HG03097 (cell line): Measurements from ENCODE around the gene BIRC7.

Experiments used
- ATAC-seq: cut with Tn5 transposase; IDR thresholded peaks from one replicate; pipeline ENCODE4 v1.9.1; 2021; ENCODE audit not compliant: unreplicated experiment, low FRiP score

BIRC7 gene

DNA sequence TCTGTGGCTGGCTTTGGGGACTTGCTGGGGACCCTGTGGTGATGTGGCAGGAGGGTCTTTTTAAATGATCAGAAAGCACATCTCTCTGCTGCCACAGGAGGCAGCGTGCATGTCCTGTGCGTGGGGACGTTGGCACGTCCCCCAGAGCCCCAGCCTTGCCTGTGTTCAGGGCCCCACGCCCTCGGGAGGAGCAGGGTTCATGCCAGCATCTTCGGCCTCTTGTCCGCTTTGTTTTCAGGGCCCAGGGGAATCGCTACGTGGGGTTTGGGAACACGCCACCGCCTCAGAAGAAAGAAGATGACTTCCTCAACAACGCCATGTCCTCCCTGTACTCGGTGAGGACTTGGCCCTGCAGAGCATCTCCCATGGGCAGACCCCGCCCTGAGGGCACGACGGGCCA is 43.0 kb downstream of the BIRC7 start:
- ATAC-seq: no peak

DNA sequence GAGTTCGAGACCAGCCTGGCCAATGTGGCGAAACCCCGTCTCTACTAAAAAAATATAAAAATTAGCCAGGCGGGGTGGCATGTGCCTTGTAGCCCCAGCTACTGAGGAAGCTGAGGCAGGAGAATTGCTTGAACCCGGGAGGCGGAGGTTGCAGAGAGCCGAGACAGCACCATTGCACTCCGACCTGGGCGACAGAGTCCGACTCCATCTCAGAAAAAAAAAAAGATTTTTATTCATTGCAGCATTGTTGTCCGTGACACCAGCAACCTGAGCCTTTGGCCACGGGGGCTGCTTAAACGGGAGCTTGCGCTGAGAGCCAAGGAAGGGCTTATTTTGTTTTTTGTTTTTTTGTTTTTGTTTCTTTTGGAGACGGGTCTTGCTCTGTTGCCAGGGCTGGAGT is 44.2 kb downstream of the BIRC7 start:
- ATAC-seq: no peak

DNA sequence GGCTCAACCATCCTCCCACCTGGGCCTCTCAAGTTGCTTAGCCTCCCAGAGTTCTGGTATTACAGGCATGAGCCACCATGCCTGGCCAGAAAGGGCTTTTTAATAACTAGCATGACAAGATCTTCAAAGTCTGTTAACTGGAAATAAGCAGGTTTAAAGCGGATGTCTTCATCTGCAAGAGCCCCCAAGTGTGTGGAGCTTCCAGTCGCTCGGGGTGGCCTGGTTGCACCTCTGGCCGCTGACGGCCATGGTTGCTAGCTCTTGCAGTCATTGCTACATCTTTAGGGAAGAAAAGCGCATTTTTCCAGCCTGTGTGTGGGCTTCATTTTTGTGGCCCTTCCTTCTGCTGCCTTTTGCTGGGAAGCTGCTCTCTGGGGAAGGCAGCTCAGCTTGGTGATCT is 44.7 kb downstream of the BIRC7 start:
- ATAC-seq: no peak

DNA sequence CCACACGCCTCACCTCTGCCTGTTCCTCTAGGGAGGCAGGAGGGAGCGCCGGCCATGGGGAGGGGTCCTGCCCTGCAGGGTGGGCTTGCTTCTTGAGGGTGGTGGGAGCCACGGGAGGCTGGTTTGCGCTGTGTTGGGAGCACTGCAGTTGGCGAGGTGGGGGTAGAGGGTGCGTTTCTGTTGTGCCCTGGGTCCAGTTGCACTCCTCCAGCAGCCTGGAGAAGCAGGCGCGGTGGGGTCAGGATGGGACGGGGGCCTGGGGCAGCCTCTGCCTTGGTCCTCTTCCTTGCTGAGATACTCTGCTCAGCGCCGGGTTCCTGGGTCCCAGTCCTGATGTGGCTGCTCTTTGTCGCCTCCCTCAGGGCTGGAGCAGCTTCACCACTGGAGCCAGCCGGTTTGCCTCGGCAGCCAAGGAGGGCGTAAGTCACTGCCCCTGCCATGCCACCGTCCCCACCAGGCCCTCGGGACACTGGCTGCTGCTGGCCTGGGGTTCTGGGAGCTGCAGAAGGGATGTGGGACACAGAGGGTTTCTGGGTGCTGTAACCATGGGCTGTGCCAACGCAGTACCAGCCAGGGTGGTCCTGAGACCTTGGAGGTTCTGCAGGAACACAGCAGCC is 45.3 kb downstream of the BIRC7 start:
- ATAC-seq: no peak

DNA sequence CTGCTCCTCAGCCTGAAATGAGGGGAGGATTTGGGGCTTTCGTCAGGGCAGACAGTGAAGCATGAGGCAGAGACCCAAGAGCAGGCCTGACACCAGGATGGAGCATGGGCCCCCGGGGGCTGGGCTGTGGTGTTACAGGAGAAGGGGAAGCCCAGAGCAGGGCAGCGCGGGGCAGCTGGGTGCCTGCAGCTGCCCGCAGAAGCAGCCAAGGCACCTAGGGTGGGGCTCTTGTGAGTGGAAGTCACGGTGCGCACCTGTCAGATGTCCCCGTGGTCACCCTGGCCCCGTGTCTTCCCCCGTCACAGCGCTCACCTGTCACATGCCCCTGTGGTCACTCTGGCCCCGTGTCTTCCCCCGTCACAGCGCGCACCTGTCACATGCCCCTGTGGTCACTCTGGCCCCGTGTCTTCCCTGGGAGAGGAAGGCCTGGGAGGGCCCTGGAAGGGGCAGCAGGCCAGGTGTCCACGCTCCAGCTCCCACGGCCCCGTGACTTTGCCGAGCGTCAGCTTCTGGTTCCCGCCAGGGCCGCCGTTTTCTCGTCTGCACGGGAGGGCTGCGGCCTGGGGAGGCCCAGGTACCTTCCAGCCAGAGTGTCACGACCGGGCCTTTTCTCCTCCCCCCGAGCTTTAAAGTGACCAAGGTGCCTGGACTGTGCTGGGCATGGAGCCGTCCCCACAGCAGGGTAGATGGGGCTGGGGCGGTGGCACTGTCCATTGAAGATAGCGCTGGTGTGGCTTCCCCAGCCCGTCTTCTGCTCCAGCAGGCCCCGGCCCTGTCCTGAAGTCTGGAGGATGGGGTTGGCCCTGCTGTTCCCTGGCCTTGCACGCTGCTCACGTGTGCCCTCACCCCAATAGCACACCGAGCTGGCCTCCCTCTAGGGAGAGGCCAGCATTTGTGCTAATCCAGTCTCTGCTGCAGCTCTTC is 46.3 kb downstream of the BIRC7 start:
- no peak for ATAC-seq

DNA sequence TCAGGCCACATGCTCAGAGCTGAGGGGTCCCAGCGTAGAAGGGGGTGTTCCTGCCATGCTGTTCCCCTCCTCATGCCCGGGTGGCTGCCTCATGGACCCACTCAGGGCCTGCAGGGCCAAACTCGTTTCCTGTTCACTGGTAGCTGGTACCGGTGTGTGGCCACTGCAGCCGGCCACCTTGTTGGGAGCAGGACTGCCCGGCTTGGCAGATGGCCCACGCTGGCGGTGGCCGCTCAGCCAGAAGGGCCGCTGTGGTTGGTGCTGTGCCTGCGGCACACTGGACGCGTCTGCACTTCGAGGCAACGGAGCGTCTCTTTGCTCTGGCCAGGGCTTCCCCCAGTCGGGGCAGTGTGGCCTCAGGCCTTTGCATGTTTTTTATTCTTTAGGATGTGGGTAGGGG is 47.2 kb downstream of the BIRC7 start:
- ATAC-seq: no peak

DNA sequence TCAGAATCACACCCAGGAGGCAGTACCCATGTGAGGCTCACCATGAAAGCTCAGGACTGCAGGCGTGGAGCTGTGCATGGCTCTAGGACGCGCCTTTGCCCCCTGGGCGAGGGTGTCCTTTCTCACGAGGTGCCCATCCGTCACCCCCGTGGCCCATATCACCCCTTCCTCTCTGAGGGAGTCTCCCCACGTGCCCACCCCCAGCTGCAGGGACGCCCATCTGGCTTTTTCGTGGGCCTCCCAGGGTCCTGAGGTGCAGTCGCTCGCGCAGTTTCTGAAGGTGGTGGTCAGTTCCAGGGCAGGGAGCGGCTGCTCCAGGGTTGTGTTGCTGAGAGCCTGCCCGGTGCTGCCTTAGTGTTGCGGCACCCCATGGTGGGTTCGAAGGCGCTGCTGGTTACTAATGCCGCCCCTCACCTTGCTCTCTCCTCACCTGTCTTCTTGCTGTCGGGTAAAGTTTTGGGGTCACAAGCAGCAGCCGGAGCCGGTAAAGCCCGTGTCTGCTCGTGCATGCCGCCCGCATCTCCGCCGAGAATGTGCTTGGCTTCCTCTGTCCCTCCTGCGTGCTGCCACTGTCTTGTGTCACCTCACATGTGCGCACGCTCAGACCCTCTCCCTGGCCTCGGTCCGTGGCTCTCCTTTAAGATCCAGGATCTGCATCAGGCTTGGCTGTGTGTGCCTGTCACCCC is 47.8 kb downstream of the BIRC7 start:
- no peak for ATAC-seq

DNA sequence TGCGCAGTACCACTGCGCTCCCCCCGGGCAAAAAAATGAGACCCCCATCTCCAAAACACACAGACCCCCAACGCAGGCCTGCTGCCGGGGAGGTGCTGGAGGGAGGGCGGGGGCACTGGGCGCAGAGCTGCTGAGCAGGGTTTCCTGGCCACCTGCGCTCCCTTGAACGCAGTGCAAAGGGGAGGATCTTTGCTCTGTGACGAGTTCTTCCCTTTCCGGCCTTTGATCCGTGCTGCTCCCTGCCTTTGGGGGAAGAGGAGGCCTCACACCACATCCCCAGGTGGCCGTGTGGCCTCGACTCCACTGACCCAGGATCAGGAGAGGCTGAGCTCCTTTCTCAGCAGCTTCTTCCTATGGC is 48.4 kb downstream of the BIRC7 start:
- no peak for ATAC-seq

DNA sequence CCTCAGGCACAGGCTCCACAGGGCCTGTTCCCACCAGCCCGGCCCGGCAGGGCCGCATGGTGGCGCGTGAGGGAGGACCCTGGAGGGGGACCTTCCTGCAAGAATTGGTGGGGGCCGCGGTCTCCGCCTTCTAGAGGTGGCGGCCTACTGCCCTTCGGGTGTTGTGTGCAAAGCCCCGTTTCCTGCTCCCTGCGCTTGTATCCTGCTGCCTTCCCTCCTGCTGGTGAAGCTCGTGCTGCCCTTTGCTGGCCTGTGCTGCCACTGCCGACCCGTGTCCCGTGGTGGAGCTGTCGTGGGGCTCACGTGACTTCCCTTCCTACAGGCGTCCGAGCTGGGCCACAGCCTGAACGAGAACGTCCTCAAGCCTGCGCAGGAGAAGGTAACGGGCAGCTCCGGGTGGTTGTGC is 48.8 kb downstream of the BIRC7 start:
- no peak for ATAC-seq

DNA sequence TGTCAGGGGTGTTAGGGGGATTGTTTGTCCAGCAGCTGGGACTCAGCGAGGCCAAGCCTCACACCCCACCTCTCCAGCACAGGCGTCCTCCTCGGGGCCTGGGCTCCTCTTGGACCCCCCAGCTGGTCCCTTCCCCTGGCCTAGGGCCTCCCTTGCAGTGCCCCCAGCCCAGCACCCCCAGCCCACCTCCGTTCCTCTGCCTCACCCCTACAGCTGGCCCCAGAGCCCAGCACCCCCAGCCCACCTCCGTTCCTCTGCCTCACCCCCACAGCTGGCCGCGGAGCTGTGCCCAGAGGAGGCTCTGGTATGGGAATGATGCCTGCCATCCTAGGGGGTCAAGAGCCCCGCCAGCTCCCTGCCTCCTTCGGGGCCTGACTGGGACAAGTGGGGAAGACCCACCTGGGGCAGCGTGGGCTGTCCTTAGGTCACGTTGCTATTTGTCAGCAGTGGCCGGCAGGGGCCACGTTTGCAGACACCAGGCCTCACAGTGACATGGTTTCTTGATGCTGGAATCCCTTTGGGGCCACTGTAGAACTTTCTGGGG is 49.3 kb downstream of the BIRC7 start:
- ATAC-seq: no peak

DNA sequence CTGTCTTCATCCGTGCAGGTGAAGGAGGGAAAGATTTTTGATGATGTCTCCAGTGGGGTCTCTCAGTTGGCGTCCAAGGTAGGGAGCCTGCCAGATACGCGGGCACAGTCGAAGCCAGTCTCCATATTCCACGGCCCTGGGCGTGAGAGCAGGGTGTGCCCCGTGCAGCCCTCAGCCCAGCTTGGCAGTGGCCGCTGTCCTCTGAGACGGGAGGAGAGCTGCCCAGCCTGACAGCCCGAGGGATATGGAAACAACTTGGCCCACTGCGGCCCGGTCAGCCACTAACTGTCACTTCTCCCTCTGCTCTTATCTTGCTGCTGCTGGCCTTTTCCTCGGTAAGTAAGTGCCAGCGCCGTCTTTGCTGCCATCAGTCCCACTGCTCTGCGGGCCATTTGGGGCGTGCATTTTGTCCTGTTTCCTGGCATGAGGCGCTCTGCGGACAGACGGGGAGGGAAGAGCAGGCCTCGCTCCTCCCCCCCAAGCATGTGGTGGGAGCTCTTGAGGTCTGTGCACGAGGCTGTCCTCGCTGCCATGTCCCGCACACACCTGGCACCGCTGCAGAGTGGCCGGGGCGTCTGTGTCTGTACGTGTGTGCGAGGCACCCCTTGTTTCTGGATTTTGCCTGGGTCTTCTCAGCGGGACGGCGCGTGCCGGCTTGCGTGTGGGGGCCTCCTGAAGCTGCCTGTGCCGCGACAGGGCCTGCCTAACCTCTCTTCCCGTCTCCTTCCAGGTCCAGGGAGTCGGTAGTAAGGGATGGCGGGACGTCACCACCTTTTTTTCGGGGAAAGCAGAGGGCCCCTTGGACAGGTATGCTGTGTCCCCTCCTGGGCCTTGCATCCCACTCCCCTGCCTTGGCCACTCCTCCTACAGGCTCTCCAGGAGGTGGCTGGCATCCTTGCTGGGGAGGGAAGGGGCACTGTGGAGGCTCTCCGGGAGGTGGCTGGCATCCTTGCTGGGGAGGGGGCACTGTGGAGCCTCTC is 50.2 kb downstream of the BIRC7 start:
- no peak for ATAC-seq

DNA sequence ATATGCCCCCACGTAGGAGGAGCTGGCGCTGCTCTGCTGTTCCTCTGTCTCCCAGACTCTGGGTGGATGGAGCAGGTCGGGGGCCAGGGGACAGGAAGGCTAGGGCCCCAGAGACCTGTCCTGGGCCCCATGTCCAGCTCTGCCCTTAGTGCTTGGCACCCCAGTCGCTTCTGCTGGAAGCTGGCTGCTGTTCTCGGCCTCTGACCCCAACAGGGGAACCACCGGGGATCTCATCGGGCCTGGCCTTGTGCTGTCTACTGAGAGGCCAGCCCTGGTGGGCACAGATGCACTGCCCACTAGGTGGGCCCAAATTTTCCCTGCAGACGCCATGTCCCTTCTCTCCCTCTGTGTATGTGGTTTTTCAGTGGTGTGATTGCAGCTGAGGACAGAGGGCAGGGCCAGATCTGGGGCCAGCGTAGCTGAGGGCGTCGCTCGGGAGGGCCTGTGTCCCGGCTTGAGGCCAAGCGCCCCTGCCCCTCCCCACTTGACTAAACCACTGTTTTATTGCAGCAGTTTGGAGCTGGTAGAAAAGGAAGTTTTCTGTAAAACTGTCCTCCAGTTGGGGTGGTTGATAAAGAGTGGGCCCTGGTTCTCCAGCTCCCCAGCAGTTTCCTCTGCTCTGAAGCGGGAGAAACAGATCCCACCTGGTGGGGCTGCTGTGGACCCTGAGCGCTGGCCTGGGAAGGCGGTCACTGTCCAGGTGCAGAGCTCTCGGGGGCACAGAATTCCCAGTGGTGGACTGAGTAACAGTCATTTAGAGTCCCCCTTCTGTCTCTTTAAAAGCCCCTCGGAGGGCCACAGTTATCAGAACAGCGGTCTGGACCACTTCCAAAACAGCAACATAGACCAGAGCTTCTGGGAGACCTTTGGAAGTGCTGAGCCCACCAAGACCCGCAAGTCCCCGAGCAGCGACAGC is 51.3 kb downstream of the BIRC7 start:
- no peak for ATAC-seq

DNA sequence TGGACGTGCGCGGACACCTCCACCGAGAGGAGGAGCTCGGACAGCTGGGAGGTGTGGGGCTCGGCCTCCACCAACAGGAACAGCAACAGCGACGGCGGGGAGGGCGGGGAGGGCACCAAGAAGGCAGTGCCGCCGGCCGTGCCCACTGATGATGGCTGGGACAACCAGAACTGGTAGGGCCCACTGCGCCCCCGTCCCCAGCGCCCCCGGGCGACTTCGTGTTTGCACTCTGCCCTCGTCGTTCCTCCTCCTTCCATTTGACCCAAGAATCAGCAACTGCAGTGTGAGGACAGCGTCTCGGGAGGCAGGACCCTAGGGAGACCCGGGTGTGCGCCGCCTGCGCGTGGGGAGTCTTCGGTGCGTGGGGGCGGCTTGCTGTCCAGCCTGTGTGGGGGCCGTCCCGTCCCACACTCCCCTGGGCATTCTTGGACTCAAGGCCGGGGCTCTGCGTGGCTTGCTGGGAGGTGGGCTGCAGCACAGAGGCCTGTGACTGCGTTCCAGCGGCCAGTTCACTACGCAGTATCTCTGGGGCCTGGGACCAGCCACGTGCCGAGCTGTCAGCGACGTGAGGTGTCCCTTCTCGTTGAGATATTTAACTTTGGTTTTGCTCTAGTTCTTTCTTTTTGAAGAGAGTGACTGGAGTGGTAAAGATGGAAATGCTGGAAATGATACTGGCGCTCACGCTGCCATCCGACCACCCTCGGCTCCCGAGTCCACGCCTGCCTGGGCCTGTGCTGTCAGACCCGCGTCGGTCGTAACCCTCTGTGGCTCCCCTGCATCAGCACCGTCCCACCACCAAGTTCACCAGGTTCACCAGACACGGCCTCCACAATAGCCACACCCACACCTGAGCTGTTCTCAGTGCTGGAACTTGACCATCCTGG is 52.2 kb downstream of the BIRC7 start:
- ATAC-seq: no peak

DNA sequence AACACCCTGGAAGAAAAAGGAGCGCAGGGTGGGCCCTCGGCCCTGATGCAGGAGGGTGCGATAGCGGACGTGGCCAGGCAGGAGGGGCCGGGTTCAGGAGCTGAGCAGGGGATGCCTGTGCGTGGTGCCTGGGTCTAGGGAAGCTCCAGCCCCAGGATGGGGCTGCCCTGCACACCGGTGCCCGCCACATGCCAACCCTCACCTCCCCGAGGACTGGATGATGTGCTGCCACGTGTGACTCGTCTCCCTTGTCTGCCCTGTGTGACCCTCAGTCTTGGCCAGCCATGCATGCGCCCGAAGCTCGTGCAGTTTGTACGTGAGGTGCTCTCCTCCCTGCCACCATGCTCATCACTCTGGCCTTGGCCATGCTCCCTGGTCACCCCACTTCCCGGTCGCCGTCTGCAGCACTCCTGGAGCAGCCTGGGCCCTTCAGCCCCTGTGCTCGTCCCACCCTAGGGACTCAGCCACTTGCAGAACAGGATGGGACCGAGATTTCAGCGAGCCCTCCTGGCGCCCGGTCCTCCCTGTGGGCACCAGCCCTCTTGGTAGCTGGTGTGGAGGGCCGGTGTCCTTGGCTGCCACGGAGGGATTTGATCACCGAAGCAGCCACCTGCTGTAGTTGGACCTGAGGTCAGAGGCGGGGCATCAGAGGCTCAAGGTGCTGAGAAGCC is 53.0 kb downstream of the BIRC7 start:
- ATAC-seq: no peak

DNA sequence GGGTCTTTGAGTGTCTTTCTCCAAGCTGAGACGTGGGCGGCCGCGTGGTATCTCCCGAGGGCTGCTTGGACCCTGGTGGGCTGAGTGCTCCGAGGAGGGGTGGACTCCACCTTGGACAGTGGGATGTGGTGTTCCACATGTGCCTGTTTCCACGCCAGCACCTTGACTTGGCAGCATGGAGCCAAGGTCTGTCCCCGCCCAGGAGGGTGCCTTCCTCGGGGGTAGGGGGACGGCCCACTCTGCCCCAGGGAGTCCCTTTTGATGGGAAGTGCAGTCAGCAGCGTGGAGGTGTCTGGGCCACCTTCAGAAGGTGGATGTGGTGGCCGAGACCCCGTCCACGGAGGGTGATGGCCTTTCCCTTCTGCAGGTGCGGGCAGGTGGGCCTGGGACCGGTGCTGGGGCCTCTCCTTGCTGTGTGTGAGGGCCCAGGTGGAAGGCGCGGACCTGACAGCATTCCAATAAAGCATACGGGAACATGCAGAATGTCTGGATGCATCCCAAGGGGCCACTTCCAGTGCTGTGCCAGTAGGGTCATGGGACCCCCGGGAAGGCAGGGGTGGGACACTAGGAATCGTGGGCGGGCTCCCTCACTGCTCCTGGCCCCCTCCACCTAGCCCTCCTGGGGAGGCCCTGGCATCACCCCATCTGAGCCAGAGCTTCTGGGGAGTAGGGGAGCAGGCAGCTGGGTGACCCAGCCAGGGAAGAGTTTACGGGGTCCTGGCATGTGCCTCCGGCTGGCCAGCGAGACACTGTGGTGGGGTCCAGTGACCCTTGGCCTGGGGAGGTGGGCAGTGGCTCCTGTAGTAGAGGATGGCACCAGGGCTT is 53.8 kb downstream of the BIRC7 start:
- ATAC-seq: no peak
